Coronary artery (tissue), 2 donors: ENCODE data around the gene TEX52.
"Not testable (repeated sequence)": the region's sequence is repeated elsewhere in the genome, so short reads cannot be mapped to it uniquely, and the experiment has no call there.

Source experiments
- DNase-seq: peaks from one replicate; pipeline ENCODE4 v3.0.0-alpha.2; 2017; ENCODE audit warnings: low spot score
- H3K27ac ChIP-seq, 2 donors: fragments of 200-600 bp; sonication (generic); one replicate each; pipeline ENCODE4 v1.5.1; 2016 to 2019
- H3K4me3 ChIP-seq: fragments of 200-600 bp; sonication (generic); 2 replicates; pipeline ENCODE4 v1.5.1; 2016; ENCODE audit warnings: mild to moderate bottlenecking, moderate library complexity
- CTCF ChIP-seq: fragments of 200-600 bp; sonication (generic); IDR thresholded peaks from one replicate; pipeline ENCODE4 v1.5.1; 2019; ENCODE audit warnings: antibody characterized with exemption

Gene TEX52

GRCh38 chr12:2864198-2864597 lies 7.4 kb upstream of the TEX52 start:
- Histone ChIP-seq H3K4me3 (no peak overlapping the region), H3K27ac (no peak overlapping the region)
- no peak for TF ChIP-seq CTCF
- no peak for DNase-seq

GRCh38 chr12:2863402-2863801 lies 6.6 kb upstream of the TEX52 start:
- DNase-seq, H3K4me3 ChIP-seq, H3K27ac ChIP-seq: not testable (repeated sequence)

GRCh38 chr12:2862876-2863275 lies 6.0 kb upstream of the TEX52 start:
- Histone ChIP-seq H3K4me3 (no peak overlapping the region), H3K27ac (no peak overlapping the region)
- no peak for DNase-seq
- TF ChIP-seq CTCF, result no peak

GRCh38 chr12:2860170-2860569 lies 3.3 kb upstream of the TEX52 start:
- TF ChIP-seq CTCF, result no peak
- Histone ChIP-seq H3K4me3 (no peak overlapping the region), H3K27ac (no peak overlapping the region)
- no peak for DNase-seq

GRCh38 chr12:2858944-2859421 lies 2.1 kb upstream of the TEX52 start:
- TF ChIP-seq CTCF, result no peak
- Histone ChIP-seq H3K27ac (peak overlapping the region in 1 of 2 donors; percentile 63), H3K4me3 (peak overlapping the region; percentile 24)
- no peak for DNase-seq

GRCh38 chr12:2858334-2858733 lies 1.5 kb upstream of the TEX52 start:
- DNase-seq, result no peak
- Histone ChIP-seq H3K27ac (peak overlapping the region in 1 of 2 donors; percentile 63), H3K4me3 (no peak overlapping the region)
- no peak for TF ChIP-seq CTCF

GRCh38 chr12:2857576-2857975 lies 737 bp upstream of the TEX52 start:
- no peak for DNase-seq
- no peak overlapping the region for H3K27ac ChIP-seq
- H3K4me3 ChIP-seq, result no peak overlapping the region
- TF ChIP-seq CTCF, result no peak

GRCh38 chr12:2856051-2856450 lies 788 bp downstream of the TEX52 start:
- Histone ChIP-seq H3K27ac (peak overlapping the region in 1 of 2 donors; percentile 62), H3K4me3 (no peak overlapping the region)
- TF ChIP-seq CTCF, result no peak
- no peak for DNase-seq
